HepG2 (cell line): Measurements from ENCODE around the gene BICRAL. TPM values are rescaled to one million over a fixed set of nuclear protein-coding genes. Genes with fewer than 3 reads are reported as not detected.

Experiments used
- ARID5B ChIP-seq: IDR thresholded peaks from 2 replicates; pipeline ENCODE4 v1.4.0; 2020; ENCODE audit warnings: mild to moderate bottlenecking, missing genetic modification reagents
- BCL6 ChIP-seq: IDR thresholded peaks from 2 replicates; pipeline ENCODE4 v1.6.1; 2016; ENCODE audit warnings: missing genetic modification reagents, missing compliant biosample characterization
- EP300 ChIP-seq, 3 experiments: sonication (generic) in 1 of 3; formaldehyde crosslinking in 1 of 3; IDR thresholded peaks; 2 replicates each; pipeline versions ENCODE4 v1.5.1 to v1.6.1; 2011 to 2020; ENCODE audit warnings: low read depth in 2 of 3, low read length in 2 of 3, borderline replicate concordance in 1 of 3, improper control_type of control experiment in 1 of 3, mild to moderate bottlenecking in 1 of 3, missing genetic modification reagents in 1 of 3, moderate library complexity in 1 of 3
- ETV5 ChIP-seq: IDR thresholded peaks from 2 replicates; pipeline ENCODE4 v1.6.1; 2018; ENCODE audit warnings: missing biosample characterization, missing genetic modification reagents, inconsistent platforms, borderline replicate concordance
- FOSL2 ChIP-seq: sonication (generic); formaldehyde crosslinking; IDR thresholded peaks from 2 replicates; pipeline ENCODE4 v1.4.0; 2020; ENCODE audit warnings: missing genetic modification reagents
- HIC2 ChIP-seq: sonication (generic); formaldehyde crosslinking; IDR thresholded peaks from 2 replicates; pipeline ENCODE4 v1.9.0; 2022; ENCODE audit warnings: low read depth, missing genetic modification reagents
- HNF4A ChIP-seq: sonication (generic); formaldehyde crosslinking; IDR thresholded peaks from 2 replicates; pipeline ENCODE4 v1.4.0; 2020; ENCODE audit warnings: missing genetic modification reagents
- SAP130 ChIP-seq: IDR thresholded peaks from 2 replicates; pipeline ENCODE4 v1.6.1; 2016; ENCODE audit warnings: low read depth
- SMARCE1 ChIP-seq: fragments of 450-650 bp; IDR thresholded peaks from 2 replicates; pipeline ENCODE4 v1.6.1; 2017; ENCODE audit warnings: borderline replicate concordance
- SOX13 ChIP-seq, 3 experiments: fragments of 450-650 bp in 1 of 3; sonication (generic) in 1 of 3; formaldehyde crosslinking in 1 of 3; IDR thresholded peaks in 2 of 3; conservative IDR thresholded peaks in 1 of 3; 2 replicates each; pipeline versions ENCODE4 v1.5.0 to v1.6.1; 2016 to 2020; ENCODE audit warnings: antibody characterized with exemption in 1 of 3, mild to moderate bottlenecking in 1 of 3, missing compliant biosample characterization in 1 of 3, missing genetic modification reagents in 1 of 3, moderate library complexity in 1 of 3
- ZKSCAN1 ChIP-seq: fragments of 150-350 bp; IDR thresholded peaks from 2 replicates; pipeline ENCODE4 v1.6.1; 2014; ENCODE audit warnings: low read length
- ZNF121 ChIP-seq: sonication (generic); formaldehyde crosslinking; IDR thresholded peaks from 2 replicates; pipeline ENCODE4 v1.5.0; 2020; ENCODE audit warnings: mild to moderate bottlenecking, missing genetic modification reagents
- ZNF296 ChIP-seq: sonication (generic); formaldehyde crosslinking; conservative IDR thresholded peaks from 2 replicates; pipeline ENCODE4 v1.5.0; 2020; ENCODE audit warnings: mild to moderate bottlenecking, missing genetic modification reagents
- polyA plus RNA-seq, 8 experiments: library from polyadenylated mRNA; depleted of rRNA in 3 of 8; stranded (reverse) in 7 of 8; unstranded in 1 of 8; fragments of >200 nt; fragmentation: Illumina TruSeq in 4 of 8; extraction: Trizol in 4 of 8; gene quantifications; 2 replicates each; pipeline versions ENCODE4 v1.2.1 to v1.2.3, GENCODE V29; 2011 to 2016; ENCODE audit warnings: low read depth in 4 of 8, missing spikeins in 1 of 8, mixed read lengths in 1 of 8; ENCODE audit not compliant: insufficient read depth in 1 of 8
- total RNA-seq, 5 experiments: library from RNA; depleted of rRNA; stranded (reverse); fragments of >200 nt; fragmentation: Illumina TruSeq; extraction: Trizol; gene quantifications; 2 replicates each; pipeline ENCODE4 v1.2.3, GENCODE V29; 2016; ENCODE audit warnings: low read depth in 1 of 5

Gene BICRAL
- total and polyA plus RNA-seq, 2 of the 13 experiments (the other 11 are each of a cell fraction or from before 2014, with no cell fraction given) = 5.0 to 13.5 TPM

- TF ChIP-seq ARID5B (CRISPR knock-in tag) (peak; percentile 37; the same call in 1 of the 2 replicates), ZNF121 (0 out of 2 replicates have a peak, but pooled peaks have one; percentile 31), SMARCE1 (no peak), BCL6 (CRISPR knock-in tag) (peak; percentile 98), EP300 (IDR thresholded peaks at IDR 0.05; ENCODE audit: low read depth in 2 of 2, low read length in 2 of 2) (0 out of 4 replicates have a peak, but pooled peaks of 1 of the 2 experiments have one; percentile 6), EP300 (CRISPR knock-in tag; IDR thresholded peaks at IDR 0.05; ENCODE audit: borderline replicate concordance) (no peak), ETV5 (CRISPR knock-in tag) (peak; percentile 33; the same call in 1 of the 2 replicates), ZKSCAN1 (0 out of 2 replicates have a peak, but pooled peaks have one; percentile 51), ZNF296 (CRISPR knock-in tag) (no peak), HIC2 (CRISPR knock-in tag) (peak; percentile 69; the same call in 1 of the 2 replicates), SOX13 (IDR thresholded peaks at IDR 0.05) (no peak), SOX13 (CRISPR knock-in tag; conservative IDR thresholded peaks at IDR 0.05 in 1 of 2, IDR thresholded peaks at IDR 0.05 in 1 of 2) (peak in 1 of 2 experiments; percentile 30; a peak in 1 of 4 replicates), FOSL2 (CRISPR knock-in tag) (peak; percentile 64), SAP130 (CRISPR knock-in tag) (peak; percentile 39; the same call in 1 of the 2 replicates), HNF4A (CRISPR knock-in tag) (peak; percentile 67)
These were observed 23.5 kb downstream of the BICRAL start (continued) for GRCh38 chr6:42805297-42805861.
